NCI-H187 (cell line): ENCODE results near the gene TTLL1.
"Not testable (repeated sequence)": the region's sequence is repeated elsewhere in the genome, so short reads cannot be mapped to it uniquely, and the experiment has no call there.

Source experiments
- DNase-seq, 2 experiments: peaks; one replicate each; lab custom pipeline; 2025; lab: John Stamatoyannopoulos, UW

Gene TTLL1

GRCh38 chr22:43066844-43067385 is 22.3 kb downstream of the TTLL1 start:
- DNase-seq = no peak

GRCh38 chr22:43066134-43066533 is 23.1 kb downstream of the TTLL1 start:
- DNase-seq = no peak

GRCh38 chr22:43060183-43060582 is 29.0 kb downstream of the TTLL1 start:
- no peak for DNase-seq

GRCh38 chr22:43057641-43058040 is 31.6 kb downstream of the TTLL1 start:
- no peak for DNase-seq

- no peak for DNase-seq
Observed at GRCh38 chr22:43053176-43053575, 36.0 kb downstream of the TTLL1 start.

- no peak for DNase-seq
Observed at GRCh38 chr22:43050995-43051394, 38.2 kb downstream of the TTLL1 start.

GRCh38 chr22:43047605-43048004 is 41.6 kb downstream of the TTLL1 start:
- DNase-seq = no peak

GRCh38 chr22:43044290-43044712 is 44.9 kb downstream of the TTLL1 start:
- DNase-seq = no peak

- DNase-seq = no peak
Observed at GRCh38 chr22:43042101-43042780, 47.0 kb downstream of the TTLL1 start.

- no peak for DNase-seq
Observed at GRCh38 chr22:43039800-43040199, 49.4 kb downstream of the TTLL1 start.

GRCh38 chr22:43038325-43038724 is 50.9 kb downstream of the TTLL1 start:
- DNase-seq = no peak

- no peak for DNase-seq
Observed at GRCh38 chr22:43036282-43036829, 52.8 kb downstream of the TTLL1 start.

GRCh38 chr22:43035250-43035649 is 53.9 kb downstream of the TTLL1 start:
- DNase-seq = no peak

- no peak for DNase-seq
Observed at GRCh38 chr22:43031617-43032016, 57.6 kb downstream of the TTLL1 start.

- no peak for DNase-seq
Observed at GRCh38 chr22:43018615-43019014, 70.6 kb downstream of the TTLL1 start.

GRCh38 chr22:43017525-43018460 is 71.4 kb downstream of the TTLL1 start:
- DNase-seq = no peak

GRCh38 chr22:43016150-43016549 is 73.0 kb downstream of the TTLL1 start:
- not testable (repeated sequence) for DNase-seq

- DNase-seq = no peak
Observed at GRCh38 chr22:43015677-43016042, 73.5 kb downstream of the TTLL1 start.

- peak; percentile 69 to 89 for DNase-seq
Observed at GRCh38 chr22:43014869-43015676, 74.1 kb downstream of the TTLL1 start, which contains the start of gene PACSIN2. TSS of gene PACSIN2 (minus strand) at chr22:43015149. CDS start at chr22:42912080, 103,069 bp downstream.

- DNase-seq = no peak
Observed at GRCh38 chr22:43014316-43014868, 74.8 kb downstream of the TTLL1 start.
